ENCODE measurements around the gene HOXC13. TPM values are rescaled to one million over a fixed set of nuclear protein-coding genes. Genes with fewer than 3 reads are reported as not detected.

HOXC13 gene
- total and polyA plus RNA-seq, 2 of the 13 experiments (the other 11 are each of a cell fraction or from before 2014, with no cell fraction given) = 0.07 TPM; not detected in 1

DNA sequence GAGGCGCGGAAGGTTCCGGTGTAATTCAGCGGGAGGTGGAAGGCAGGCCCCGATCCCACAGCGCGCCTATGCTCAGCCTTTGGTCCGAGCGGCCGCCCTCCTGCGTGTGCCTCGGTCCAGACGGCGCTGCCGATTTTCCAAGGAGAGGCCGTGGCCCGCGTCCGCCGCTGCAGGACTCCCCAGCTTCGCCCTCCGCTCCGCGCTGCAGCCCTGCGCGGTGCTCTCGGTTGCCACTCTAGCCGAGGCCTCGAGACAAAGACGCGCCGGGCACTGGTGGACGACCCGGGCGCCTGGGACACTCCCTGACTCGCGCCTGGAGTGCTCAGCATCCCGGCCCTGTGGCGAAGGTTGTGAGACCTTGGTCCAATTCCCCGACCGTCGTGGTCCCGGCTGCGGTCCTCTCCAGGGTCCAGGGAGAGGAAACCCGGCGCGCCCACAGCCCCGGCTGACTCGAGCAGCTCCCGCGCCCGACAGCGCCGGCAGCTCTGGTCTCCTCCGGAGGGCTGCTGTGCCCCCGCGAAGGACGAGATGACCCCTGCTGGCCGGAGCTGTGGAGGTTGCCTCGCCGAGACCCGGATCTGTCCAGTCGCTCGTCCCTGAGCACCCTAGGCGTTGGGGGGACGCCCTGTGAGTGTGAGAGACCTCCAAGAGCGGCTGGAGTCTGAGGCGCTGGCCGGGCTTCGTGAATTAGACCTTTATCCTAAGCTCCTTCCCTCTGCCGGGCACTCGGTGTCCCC is 22.6 kb downstream of the HOXC13 start (continued):
- TF ChIP-seq, protein P1, sequence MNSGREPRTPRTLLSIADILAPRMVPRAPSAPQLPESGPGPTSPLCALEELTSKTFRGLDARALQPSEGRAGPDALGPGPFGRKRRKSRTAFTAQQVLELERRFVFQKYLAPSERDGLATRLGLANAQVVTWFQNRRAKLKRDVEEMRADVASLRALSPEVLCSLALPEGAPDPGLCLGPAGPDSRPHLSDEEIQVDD (CRISPR knock-in tag; IDR thresholded peaks at IDR 0.05; ENCODE audit: borderline replicate concordance) = no peak
- TF ChIP-seq IKZF4 (CRISPR knock-in tag; IDR thresholded peaks at IDR 0.05; ENCODE audit: borderline replicate concordance, low read depth, not compliant biosample characterization) = no peak
- no peak for TF ChIP-seq HNF4A (CRISPR knock-in tag; IDR thresholded peaks at IDR 0.05)
- no peak for TF ChIP-seq HMG20A (CRISPR knock-in tag; IDR thresholded peaks at IDR 0.05; ENCODE audit: borderline replicate concordance)
- 0 out of 2 replicates have a peak, but pooled peaks have one; percentile 26 for TF ChIP-seq BORCS8-MEF2B (CRISPR knock-in tag; IDR thresholded peaks at IDR 0.05)
- TF ChIP-seq, protein P2, sequence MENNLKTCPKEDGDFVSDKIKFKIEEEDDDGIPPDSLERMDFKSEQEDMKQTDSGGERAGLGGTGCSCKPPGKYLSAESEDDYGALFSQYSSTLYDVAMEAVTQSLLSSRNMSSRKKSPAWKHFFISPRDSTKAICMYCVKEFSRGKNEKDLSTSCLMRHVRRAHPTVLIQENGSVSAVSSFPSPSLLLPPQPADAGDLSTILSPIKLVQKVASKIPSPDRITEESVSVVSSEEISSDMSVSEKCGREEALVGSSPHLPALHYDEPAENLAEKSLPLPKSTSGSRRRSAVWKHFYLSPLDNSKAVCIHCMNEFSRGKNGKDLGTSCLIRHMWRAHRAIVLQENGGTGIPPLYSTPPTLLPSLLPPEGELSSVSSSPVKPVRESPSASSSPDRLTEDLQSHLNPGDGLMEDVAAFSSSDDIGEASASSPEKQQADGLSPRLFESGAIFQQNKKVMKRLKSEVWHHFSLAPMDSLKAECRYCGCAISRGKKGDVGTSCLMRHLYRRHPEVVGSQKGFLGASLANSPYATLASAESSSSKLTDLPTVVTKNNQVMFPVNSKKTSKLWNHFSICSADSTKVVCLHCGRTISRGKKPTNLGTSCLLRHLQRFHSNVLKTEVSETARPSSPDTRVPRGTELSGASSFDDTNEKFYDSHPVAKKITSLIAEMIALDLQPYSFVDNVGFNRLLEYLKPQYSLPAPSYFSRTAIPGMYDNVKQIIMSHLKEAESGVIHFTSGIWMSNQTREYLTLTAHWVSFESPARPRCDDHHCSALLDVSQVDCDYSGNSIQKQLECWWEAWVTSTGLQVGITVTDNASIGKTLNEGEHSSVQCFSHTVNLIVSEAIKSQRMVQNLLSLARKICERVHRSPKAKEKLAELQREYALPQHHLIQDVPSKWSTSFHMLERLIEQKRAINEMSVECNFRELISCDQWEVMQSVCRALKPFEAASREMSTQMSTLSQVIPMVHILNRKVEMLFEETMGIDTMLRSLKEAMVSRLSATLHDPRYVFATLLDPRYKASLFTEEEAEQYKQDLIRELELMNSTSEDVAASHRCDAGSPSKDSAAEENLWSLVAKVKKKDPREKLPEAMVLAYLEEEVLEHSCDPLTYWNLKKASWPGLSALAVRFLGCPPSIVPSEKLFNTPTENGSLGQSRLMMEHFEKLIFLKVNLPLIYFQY (CRISPR knock-in tag; IDR thresholded peaks at IDR 0.05; ENCODE audit: borderline replicate concordance) = no peak
- TF ChIP-seq, protein P3, sequence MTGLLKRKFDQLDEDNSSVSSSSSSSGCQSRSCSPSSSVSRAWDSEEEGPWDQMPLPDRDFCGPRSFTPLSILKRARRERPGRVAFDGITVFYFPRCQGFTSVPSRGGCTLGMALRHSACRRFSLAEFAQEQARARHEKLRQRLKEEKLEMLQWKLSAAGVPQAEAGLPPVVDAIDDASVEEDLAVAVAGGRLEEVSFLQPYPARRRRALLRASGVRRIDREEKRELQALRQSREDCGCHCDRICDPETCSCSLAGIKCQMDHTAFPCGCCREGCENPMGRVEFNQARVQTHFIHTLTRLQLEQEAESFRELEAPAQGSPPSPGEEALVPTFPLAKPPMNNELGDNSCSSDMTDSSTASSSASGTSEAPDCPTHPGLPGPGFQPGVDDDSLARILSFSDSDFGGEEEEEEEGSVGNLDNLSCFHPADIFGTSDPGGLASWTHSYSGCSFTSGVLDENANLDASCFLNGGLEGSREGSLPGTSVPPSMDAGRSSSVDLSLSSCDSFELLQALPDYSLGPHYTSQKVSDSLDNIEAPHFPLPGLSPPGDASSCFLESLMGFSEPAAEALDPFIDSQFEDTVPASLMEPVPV (CRISPR knock-in tag; IDR thresholded peaks at IDR 0.05) = 0 out of 2 replicates have a peak, but pooled peaks have one; percentile 19
- TF ChIP-seq CAMTA2 (CRISPR knock-in tag; IDR thresholded peaks at IDR 0.05; ENCODE audit: borderline replicate concordance) = no peak
- TF ChIP-seq, protein P4, sequence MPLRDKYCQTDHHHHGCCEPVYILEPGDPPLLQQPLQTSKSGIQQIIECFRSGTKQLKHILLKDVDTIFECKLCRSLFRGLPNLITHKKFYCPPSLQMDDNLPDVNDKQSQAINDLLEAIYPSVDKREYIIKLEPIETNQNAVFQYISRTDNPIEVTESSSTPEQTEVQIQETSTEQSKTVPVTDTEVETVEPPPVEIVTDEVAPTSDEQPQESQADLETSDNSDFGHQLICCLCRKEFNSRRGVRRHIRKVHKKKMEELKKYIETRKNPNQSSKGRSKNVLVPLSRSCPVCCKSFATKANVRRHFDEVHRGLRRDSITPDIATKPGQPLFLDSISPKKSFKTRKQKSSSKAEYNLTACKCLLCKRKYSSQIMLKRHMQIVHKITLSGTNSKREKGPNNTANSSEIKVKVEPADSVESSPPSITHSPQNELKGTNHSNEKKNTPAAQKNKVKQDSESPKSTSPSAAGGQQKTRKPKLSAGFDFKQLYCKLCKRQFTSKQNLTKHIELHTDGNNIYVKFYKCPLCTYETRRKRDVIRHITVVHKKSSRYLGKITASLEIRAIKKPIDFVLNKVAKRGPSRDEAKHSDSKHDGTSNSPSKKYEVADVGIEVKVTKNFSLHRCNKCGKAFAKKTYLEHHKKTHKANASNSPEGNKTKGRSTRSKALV (CRISPR knock-in tag; IDR thresholded peaks at IDR 0.05) = peak; percentile 88
- TF ChIP-seq STAT5B (CRISPR knock-in tag; IDR thresholded peaks at IDR 0.05) = no peak
- no peak for TF ChIP-seq ZNF7 (CRISPR knock-in tag; IDR thresholded peaks at IDR 0.05)
- TF ChIP-seq HNRNPL (IDR thresholded peaks at IDR 0.05; ENCODE audit: low read depth, low read length) = no peak
- TF ChIP-seq POLR2A (IDR thresholded peaks at IDR 0.05; ENCODE audit: insufficient read depth in 1 of 2, low read depth in 2 of 2, low read length in 2 of 2) = no peak
- TF ChIP-seq RAD21 (CRISPR knock-in tag; IDR thresholded peaks at IDR 0.05) = peak; percentile 82
- TF ChIP-seq ISL2 (CRISPR knock-in tag; IDR thresholded peaks at IDR 0.05) = no peak

Data from HepG2 (cell line).